GM21529 (cell line): ENCODE results near the gene CUL1.
A peak's percentile ranks its signal among the peaks of the same experiment; 100 is the strongest.
"Not testable (repeated sequence)": the region's sequence is repeated elsewhere in the genome, so short reads cannot be mapped to it uniquely, and the experiment has no call there.

Experiments
- ATAC-seq: cut with Tn5 transposase; IDR thresholded peaks from one replicate; pipeline ENCODE4 v1.9.1; 2021; ENCODE audit not compliant: unreplicated experiment

Gene CUL1

GRCh38 chr7:148697256-148698006 lies 1.3 kb upstream of the CUL1 start:
- ATAC-seq, result no peak

GRCh38 chr7:148698007-148698396 lies 701 bp upstream of the CUL1 start:
- ATAC-seq, result peak; percentile 1

GRCh38 chr7:148699024-148699781 lies 500 bp downstream of the CUL1 start:
- peak; percentile 39 for ATAC-seq

GRCh38 chr7:148699782-148700629 lies 1.3 kb downstream of the CUL1 start:
- peak; percentile 35 for ATAC-seq

GRCh38 chr7:148700661-148701064 lies 2.0 kb downstream of the CUL1 start:
- no peak for ATAC-seq

GRCh38 chr7:148701414-148701813 lies 2.7 kb downstream of the CUL1 start:
- ATAC-seq, result no peak

- ATAC-seq, result no peak
Measured at GRCh38 chr7:148702876-148703670, 4.4 kb downstream of the CUL1 start.

- not testable (repeated sequence) for ATAC-seq
Measured at GRCh38 chr7:148703671-148703962, 4.9 kb downstream of the CUL1 start.

GRCh38 chr7:148704189-148704588 lies 5.5 kb downstream of the CUL1 start:
- no peak for ATAC-seq

GRCh38 chr7:148704970-148705369 lies 6.3 kb downstream of the CUL1 start:
- ATAC-seq, result no peak

GRCh38 chr7:148706368-148706767 lies 7.7 kb downstream of the CUL1 start:
- no peak for ATAC-seq

GRCh38 chr7:148708026-148708885 lies 9.6 kb downstream of the CUL1 start:
- ATAC-seq, result no peak

GRCh38 chr7:148709014-148709413 lies 10.3 kb downstream of the CUL1 start:
- no peak for ATAC-seq

GRCh38 chr7:148710426-148710825 lies 11.7 kb downstream of the CUL1 start:
- ATAC-seq, result not testable (repeated sequence)

GRCh38 chr7:148711191-148712102 lies 12.7 kb downstream of the CUL1 start:
- no peak for ATAC-seq

- ATAC-seq, result peak; percentile 53
Measured at GRCh38 chr7:148712678-148713329, 14.1 kb downstream of the CUL1 start.

GRCh38 chr7:148714498-148714897 lies 15.8 kb downstream of the CUL1 start:
- ATAC-seq, result no peak

- no peak for ATAC-seq
Measured at GRCh38 chr7:148715027-148715426, 16.3 kb downstream of the CUL1 start.
